NCI-H1436 (cell line): ENCODE results near the gene PSG2.
"Not testable (repeated sequence)": the region's sequence is repeated elsewhere in the genome, so short reads cannot be mapped to it uniquely, and the experiment has no call there.

Experiments used
- DNase-seq: peaks from one replicate; lab custom pipeline; 2025; lab: John Stamatoyannopoulos, UW

The PSG2 gene

DNA sequence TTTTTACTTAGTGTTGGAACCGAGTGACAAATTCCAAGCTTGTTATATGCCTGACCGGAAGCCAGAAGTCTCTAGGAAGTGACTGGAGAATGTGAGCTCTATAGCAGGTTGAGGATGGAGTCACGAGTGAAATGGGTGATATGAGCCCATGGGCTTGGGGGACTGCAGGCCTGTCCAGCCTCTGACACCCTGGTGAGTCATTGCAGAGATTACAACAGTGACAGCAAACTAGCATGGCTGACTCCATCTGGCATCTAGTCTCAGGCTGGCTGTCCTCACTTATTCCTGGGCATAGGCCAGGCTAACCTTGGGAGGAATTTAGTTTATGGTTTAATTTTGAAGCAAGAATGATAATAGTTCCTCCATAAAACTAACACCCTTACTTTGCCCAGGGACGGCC, 4.6 kb downstream of the PSG2 start:
- not testable (repeated sequence) for DNase-seq

DNA sequence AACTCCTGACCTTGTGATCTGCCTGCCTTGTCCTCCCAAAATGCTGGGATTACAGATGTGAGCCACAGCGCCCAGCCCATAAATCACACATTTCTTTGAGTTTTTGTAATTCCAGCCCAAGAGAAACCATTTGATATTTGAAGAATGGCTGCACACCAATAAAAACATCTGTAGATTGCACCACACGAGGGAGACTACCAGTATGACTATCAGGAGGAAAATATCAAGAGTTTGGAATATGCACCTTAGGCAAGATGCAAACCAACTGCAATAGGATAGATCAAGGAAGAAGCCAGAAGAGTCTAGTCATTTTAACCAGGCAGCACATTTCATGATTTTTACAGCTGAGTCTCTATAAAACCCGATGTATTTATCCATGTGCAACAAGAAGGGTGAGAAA, 20.1 kb downstream of the PSG2 start:
- not testable (repeated sequence) for DNase-seq

DNA sequence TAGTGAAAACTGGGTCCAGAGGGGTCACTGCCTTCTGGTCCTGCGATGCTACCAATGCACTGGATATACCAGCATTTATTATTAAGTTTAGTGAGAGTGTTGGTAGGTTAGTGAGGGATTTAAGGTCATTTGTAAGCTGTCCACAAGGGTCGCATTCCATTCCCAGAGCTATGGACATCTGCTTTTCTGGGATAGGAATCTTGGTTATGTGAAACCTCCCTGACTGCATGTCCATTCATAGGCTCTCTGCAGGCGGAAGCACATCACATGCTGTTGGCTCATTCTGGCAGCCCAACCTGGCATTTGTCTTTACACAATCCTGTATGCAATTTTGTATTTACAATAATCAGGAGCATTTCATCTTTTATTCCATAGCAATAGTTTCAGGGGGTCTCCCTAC, 21.2 kb downstream of the PSG2 start:
- not testable (repeated sequence) for DNase-seq

DNA sequence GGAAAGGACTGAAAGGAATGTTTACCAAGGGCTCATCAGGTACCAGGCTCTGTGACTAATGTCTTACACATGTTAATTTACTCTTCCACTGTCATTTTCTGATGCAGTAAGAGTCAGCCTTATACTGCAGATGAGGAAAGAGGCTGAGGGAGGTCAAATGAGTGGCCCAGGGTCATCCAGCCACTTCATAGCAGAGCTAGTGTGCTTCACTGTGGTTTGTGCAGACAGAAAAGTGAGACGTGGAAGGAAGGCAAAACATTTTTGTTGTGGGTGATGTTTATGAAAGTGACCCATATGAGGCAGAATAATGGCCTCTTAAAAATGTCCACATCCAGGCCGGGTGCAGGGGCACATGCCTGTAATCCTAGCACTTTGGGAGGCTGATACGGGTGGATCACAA, 22.2 kb downstream of the PSG2 start:
- not testable (repeated sequence) for DNase-seq

DNA sequence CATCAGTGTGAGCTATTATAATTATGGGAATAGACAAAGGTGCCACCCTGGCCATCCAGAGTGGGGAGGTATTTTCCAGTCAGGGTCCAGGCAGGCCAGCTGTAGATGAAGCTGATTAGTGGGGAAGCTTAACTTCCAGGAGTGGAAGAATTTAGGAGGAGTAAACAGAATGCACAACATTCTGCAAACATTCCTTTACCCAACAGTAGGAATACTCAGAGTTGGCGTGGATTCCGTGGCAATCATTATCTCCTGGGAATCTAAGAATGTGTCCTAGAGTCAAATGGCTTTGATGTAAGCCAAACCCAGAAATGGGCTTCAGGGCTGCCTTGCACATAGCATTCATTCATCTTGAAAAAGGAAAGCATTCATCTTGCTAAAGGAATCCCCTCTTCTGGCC, 23.0 kb downstream of the PSG2 start:
- not testable (repeated sequence) for DNase-seq

DNA sequence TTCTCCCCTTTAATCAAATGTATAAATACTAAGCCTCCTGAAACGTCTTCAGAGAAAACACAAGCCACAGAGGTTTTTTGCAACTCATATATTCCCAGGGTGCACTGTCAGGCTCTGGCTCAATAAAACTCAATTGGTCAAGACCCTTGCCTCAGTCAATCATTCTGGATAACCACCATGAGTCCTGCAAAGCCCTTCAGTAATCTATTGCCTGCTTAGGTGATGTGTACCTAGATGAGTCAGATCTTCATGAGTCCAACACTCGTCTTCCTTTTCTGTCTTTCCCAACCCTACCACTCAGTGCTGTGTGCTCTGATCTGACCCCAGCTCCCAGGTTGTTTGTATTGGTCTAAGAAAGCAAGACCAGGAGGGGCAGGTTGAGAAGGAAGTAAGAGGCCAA, 24.1 kb downstream of the PSG2 start:
- DNase-seq: not testable (repeated sequence)

DNA sequence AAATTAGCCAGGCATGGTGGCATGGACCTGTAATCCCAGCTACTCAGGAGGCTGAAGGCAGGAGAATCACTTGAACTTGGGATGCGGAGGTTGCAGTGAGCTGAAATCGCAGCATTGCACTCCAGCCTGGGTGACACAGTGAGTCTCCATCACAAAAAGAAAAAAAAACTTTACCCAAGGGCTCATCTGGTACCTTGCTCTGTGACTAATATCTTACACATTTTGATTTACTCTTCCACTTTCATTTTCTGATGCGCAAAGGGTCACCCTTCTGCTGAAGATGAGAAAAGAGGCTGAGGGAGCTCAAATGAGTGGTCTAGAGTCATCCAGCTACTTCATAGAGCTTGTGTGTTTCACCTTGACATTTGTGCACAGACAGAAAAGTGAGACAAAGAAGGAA, 34.5 kb downstream of the PSG2 start:
- DNase-seq: not testable (repeated sequence)

DNA sequence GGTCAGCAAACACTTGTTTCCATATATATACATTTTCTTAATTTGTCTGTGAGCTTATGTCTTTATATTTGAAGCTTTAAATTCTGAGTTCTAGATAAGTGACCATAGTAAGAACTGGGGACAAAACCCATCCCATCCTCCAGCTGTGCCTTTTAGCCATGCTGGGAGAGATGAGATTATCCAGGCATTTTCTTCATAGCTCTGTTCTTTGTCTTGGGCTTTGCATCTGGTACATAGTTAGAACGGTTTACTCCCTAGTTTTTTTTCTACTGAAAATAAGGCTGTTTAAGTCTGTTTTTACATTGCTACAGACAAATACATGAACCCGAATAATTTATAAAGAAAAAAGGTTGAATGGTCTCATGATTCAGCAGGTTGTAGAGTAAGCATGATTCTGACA, 35.9 kb downstream of the PSG2 start:
- DNase-seq: not testable (repeated sequence)

DNA sequence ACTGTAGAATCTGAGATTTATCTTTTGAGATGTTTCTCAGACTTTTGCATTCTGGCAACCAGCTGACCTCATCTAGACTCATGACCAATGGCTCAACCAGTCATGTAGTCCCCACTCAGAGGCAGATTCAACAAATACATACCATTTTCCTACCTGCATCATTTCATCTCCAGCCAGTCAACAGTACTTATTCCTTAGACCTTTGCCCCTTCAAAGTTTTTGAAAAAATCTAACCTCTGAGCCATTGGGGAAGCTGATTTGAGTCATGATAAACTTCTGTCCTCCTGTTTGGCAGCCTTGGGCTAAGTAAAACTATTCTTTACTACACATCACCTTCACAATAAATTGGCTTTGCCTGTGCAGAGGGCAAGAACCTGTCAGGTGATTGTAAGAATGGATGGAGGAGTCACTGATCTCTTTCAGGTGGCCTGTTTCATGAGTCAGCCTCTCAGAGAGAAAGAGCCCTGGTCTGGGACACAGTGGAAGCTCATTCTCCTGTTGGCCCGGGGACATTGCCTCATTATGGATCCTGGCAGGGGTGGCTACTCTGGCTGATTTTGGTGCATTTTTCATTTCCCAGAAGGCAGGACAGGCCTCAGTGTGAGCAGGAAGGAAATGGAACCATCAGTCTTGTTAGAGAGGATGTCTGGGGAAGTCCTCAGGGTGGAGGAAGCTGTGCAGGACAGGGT, 38.9 kb downstream of the PSG2 start:
- not testable (repeated sequence) for DNase-seq

DNA sequence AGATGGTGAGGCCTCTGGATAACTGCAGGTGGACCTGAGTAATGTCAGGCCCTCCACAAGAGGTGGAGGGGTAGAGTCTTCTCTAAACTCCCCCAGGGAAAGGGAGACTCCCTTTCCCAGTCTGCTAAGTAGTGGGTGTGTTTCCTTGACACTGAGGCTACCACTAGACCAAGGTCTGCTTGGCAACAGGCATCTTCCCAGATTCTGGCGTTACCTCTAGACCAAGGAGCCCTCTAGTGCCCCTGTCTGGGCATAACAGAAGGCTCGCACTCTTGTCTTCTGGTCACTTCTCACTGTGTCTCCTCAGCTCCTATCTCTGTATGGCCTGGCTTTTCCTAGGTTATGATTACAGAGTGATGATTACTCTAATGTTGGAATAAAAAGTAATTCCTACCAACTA, 50.9 kb downstream of the PSG2 start:
- not testable (repeated sequence) for DNase-seq

DNA sequence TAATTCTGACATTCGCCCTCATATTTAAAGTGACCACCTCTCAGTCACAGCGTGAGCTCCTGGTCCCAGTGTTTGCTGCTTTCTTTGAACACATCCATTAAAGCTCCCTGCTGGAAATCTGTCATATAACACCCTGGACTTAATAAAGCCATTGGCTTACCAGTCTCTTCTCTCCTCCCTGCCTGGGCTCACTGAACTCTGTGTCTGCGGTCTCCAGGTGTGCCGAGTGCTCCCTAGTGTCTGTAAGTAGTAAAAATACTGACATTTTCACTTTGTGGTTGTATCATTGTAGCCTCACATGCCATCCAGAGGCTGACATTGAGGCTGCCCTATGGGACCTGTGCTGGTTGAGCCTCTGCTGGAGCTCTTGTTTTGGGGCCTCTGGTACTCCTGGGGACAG, 53.6 kb downstream of the PSG2 start:
- DNase-seq: no peak

DNA sequence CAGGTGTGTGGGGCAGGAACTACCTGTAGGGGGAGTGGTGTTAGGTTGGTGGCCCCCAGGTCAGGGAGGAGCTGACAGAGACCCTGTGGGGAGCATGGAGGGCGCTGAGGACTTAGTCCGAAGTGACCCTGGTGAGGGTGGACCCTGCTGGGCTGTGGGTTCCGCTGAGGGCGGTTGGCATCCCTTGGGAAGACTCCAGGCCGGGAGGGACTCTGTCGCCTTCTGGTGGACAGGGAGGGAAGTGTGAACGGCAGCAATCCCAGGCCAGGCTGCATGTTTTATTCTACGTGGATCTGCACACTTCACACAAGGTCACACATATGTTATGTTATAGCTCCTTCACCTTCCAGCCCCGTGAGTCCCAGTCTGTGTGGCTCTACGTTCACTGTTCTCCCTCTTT, 54.5 kb downstream of the PSG2 start:
- not testable (repeated sequence) for DNase-seq

DNA sequence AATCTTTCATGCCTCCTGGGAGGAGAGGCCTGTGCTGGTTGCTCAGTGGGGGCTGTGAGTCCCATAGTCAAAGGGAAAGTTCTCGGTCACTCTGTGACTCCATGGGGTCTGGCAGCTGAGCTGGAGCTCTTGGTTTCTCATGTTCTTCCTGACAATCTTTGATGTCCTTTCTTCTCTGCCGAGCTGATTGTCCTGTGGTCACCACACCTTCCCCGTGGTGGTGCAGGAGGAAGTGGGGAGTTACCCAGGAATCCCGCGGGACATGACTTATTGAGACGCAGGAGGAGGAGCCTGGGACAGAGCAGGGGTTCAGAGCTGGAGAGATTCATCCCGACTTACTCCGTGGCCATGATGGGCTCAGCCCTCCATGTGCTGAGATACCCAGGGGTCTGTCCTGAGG, 55.4 kb downstream of the PSG2 start:
- not testable (repeated sequence) for DNase-seq

DNA sequence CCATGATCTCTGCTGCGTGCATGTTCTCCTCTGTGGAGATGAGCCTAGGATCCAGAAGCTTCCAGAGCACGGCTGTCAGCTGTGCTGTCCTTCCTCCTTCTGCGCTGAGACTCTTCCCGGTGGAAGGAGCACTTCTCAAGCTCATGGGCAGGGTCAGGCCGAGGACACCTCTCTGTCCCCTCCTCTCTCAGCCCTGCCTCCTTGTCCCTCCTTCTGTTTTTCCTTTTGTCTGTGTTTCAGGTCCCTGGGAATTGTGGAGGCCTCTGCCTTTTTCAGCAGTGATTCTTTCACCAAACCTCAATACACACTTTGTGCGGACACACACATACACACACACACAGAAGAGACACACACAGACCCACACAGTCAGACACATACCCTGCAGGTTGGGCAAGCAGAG, 56.1 kb downstream of the PSG2 start, which contains the start of gene PSG11:
Gene PSG11 (minus strand): TSS at position 101 of the 400 bp plus-strand sequence. CDS start 97 bp downstream, at position 4.
- not testable (repeated sequence) for DNase-seq

DNA sequence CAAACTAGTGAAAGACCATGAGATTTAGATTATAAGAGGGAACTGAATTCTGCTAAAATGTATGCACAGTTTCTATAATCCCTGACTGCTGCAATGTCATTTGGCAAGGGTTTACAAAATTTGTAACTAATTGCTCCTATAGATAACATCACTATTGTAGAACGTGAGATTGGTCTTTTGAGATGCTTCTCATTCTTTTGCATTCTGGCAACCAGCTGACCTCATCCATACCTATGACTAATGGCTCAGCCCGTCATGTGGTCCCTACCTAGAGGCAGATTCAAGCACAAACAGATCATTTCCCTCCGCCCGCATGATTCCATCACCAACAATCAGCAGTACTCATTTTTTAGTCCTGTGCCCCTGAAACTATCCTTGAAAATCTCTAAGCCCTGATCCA, 60.4 kb downstream of the PSG2 start:
- not testable (repeated sequence) for DNase-seq

DNA sequence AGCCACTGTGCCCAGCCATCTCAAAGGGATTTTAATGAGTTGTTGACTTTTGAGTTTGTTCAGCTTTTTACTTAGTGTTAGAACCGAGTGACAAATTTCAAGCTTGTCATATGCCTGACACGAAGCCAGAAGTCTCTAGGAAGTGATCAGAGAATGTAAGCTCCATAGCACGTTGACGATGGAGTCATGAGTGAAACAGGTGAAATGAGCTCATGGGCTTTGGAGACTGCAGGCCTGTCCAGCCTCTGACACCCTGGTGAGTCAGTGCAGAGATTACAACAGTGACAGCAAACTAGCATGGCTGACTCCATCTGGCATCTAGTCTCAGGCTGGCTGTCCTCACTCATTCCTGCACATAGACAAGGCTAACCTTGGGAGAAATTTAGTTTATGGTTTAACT, 60.9 kb downstream of the PSG2 start:
- DNase-seq: not testable (repeated sequence)

DNA sequence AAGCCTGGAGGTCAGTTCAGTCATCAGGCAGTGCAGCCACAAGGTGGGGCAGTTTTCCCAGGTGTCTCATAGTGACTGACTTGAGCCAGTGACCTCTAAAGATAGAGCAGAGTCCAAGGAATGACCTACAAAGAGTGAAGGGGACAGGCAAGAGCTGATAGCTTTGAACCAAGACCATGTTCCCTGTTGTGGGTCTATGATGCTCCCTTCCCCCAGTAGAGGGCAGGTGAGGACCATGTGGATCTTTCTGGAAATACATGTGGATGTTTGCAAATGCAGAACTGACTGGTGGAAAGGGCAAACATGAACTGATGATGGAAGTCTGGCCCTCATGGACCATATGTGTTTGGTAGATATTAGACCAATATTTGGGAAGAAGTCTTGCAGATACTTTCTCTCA, 62.9 kb downstream of the PSG2 start:
- DNase-seq: not testable (repeated sequence)
